A549 (cell line): Measurements from ENCODE around the gene SRA1.

Experiments
- CHD4 ChIP-seq: fragments of 200-600 bp; sonication (generic); IDR thresholded peaks from 2 replicates; pipeline ENCODE4 v1.6.1; 2016; ENCODE audit warnings: antibody characterized with exemption, mild to moderate bottlenecking, borderline replicate concordance
- NFE2L2 ChIP-seq: fragments of 150-350 bp; conservative IDR thresholded peaks from 2 replicates; pipeline ENCODE4 v1.6.1; 2014; ENCODE audit warnings: low read length
- POLR2A ChIP-seq: IDR thresholded peaks from 2 replicates; pipeline ENCODE4 v1.6.1; 2012; ENCODE audit warnings: mild to moderate bottlenecking, low read length
- RARB ChIP-seq: fragments of 250-450 bp; sonication (Bioruptor Pico); IDR thresholded peaks from 2 replicates; pipeline ENCODE4 v1.8.0; 2021; ENCODE audit warnings: mild to moderate bottlenecking, moderate library complexity
- TF ChIP-seq, protein P1 (sequence below): fragments of >200 bp; sonication (Bioruptor Twin); formaldehyde crosslinking; IDR thresholded peaks from 3 replicates; pipeline ENCODE4 v1.5.1; 2016

DNA sequence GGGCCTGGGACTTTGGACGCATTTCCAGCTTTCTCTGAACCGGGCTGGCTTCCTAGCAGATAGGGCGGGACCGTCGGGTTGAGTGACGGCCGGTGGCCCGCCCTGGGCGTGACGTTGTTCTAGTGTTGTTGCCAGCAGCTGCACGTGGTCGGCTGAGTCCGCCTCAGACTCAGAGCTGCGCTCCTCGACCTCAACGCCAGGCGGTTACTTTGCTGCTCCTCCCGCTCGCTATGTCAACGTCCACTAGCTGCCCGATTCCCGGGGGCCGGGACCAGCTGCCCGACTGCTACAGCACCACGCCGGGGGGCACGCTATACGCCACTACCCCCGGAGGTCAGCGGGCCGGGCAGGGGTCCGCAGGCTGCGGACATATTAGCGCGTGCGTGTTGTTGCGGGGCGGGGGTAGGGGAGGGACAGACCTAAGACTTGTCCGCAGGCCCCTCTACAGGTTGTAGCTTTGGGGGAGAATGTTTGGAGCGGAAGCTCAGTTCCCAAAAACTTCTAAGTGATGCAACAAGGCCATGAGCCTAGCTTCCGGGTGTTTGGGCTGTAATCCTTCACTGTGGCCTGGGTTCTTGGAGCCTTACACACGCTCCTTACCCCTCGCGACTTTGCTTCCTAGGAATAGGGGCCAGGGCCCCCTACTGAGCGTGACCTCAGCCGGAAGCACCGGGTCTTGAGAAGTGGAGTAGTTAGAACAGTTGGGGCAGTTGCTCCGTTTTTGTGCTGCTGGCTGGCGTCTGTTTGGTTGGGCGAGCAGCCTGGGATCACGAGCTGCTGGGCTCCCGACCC, 9.6 kb downstream of the SRA1 start, which contains the start of gene EIF4EBP3:
- TF ChIP-seq NFE2L2 (no peak), CHD4 (no peak), POLR2A (no peak), RARB (CRISPR knock-in tag) (no peak)
- TF ChIP-seq, protein P1, sequence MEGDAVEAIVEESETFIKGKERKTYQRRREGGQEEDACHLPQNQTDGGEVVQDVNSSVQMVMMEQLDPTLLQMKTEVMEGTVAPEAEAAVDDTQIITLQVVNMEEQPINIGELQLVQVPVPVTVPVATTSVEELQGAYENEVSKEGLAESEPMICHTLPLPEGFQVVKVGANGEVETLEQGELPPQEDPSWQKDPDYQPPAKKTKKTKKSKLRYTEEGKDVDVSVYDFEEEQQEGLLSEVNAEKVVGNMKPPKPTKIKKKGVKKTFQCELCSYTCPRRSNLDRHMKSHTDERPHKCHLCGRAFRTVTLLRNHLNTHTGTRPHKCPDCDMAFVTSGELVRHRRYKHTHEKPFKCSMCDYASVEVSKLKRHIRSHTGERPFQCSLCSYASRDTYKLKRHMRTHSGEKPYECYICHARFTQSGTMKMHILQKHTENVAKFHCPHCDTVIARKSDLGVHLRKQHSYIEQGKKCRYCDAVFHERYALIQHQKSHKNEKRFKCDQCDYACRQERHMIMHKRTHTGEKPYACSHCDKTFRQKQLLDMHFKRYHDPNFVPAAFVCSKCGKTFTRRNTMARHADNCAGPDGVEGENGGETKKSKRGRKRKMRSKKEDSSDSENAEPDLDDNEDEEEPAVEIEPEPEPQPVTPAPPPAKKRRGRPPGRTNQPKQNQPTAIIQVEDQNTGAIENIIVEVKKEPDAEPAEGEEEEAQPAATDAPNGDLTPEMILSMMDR, result no peak
